Stimulated activated CD8-positive, alpha-beta memory T cell treated with anti-CD3 and anti-CD28 coated beads, Interleukin-7, amount 100 ng/mL, for 4 hours (primary cell): ENCODE results near the gene RIPOR1.

ENCODE experiments used
- DNase-seq, 2 donors: peaks; one replicate each; pipeline ENCODE4 v3.0.0-alpha.2; 2020; ENCODE audit warnings: low read depth in 2 of 2

The RIPOR1 gene

DNA sequence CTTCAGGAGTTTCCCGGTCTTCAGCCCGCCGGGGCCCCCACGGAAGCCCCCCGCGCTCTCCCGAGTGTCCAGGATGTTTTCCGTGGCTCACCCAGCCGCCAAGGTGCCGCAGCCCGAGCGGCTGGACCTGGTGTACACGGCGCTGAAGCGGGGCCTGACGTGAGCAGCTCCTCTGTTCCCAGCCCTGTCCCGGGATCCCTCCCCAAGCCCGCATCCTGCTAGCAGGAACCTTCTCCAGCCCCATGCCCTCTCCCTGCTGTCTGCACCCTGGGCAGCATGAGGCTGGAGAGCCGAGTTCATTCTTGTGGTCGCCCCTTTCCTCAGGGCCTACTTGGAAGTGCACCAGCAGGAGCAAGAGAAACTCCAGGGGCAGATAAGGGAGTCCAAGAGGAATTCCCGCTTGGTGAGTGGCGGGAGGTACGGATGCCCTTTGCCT, 10.1 kb downstream of the RIPOR1 start:
- no peak for DNase-seq

DNA sequence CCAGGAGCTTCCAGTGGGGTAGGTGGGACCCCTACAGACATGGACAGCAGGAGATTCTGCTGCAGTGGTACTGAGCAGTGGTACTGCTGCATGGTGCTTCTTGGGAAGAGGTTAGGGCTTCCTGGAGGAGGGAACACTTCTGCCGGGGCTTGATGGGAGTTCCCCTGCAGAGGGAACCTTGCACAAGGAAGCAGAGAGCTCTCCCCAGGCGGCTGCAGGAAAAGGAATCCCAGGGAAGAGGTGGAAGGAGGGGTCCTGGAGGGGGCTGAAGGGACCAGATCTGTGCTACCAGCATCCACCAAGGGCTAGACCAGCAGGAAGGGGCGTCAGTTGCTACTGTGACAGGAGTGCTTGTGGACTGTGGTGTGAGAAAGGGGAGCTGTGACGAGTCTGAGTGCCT, 10.6 kb downstream of the RIPOR1 start:
- DNase-seq = no peak

DNA sequence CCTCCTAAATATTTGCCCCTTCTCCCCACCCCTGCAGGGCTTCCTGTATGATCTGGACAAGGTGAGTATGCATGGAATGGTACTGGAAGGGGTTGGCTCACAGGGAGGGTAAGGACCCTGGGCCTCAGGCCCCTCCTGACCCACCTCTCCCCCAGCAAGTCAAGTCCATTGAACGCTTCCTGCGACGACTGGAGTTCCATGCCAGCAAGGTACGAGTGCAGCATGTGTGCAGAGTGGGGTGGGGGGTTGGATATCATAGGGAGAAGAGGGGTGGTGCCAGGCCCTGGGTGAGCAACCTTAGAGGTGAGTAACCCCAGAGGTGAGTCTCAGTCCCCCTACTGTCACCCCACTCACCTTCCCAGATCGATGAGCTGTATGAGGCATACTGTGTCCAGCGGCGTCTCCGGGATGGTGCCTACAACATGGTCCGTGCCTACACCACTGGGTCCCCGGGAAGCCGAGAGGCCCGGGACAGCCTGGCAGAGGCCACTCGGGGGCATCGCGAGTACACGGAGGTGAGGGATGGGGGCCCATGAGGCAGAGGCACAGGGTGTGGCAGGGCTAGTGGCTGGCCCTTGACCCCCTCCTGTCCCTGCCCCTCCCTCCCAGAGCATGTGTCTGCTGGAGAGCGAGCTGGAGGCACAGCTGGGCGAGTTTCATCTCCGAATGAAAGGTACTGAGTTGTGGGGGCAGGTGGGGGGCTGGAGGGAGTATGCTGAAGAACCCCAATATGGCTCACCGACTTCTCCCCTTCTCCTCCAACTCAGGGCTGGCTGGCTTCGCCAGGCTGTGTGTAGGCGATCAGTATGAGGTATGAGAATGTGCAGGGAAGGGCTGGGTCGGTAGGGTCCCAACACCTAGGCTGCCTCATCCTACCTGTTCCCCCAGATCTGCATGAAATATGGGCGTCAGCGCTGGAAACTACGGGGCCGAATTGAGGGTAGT, 11.3 kb downstream of the RIPOR1 start:
- no peak for DNase-seq

DNA sequence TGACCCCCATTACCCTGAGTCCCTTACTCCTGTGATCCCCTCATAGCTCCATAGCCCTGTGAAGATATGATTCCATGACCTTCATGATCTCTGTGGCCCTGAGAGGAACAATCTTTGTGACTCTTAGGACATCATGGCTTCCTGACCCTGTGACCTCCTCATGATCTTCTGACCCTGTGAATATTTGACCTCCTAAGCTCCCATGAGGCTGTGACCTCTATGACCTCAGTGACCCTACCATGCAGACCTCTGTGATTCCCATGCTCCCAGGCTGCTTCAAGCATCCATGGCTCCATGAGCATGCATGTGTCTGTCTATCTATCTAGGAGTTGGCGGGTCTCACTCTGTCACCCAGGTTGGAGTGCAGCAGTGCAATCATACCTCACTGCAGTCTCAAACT, 12.1 kb downstream of the RIPOR1 start:
- no peak for DNase-seq

DNA sequence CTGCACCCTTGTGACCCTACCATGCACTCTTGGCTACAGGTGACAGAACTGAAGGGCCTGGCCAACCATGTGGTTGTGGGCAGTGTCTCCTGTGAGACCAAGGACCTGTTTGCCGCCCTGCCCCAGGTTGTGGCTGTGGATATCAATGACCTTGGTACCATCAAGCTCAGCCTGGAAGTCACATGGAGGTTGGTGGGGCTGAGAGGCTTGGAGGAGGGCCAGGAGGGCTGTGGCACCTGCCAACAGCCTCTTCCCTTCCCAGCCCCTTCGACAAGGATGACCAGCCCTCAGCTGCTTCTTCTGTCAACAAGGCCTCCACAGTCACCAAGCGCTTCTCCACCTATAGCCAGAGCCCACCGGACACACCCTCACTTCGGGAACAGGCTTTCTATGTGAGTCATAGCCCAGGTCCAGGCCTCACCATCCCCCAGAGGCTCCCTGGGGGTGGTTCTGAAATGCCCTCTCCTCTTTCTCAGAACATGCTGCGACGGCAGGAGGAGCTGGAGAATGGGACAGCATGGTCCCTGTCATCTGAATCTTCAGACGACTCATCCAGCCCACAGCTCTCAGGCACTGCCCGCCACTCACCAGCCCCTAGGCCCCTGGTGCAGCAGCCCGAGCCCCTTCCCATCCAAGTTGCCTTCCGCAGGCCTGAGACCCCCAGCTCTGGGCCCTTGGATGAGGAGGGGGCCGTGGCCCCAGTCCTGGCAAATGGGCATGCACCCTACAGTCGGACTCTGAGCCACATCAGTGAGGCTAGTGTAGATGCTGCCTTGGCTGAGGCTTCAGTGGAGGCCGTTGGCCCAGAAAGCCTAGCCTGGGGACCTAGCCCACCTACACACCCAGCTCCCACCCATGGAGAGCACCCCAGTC, 13.0 kb downstream of the RIPOR1 start:
- DNase-seq = no peak

DNA sequence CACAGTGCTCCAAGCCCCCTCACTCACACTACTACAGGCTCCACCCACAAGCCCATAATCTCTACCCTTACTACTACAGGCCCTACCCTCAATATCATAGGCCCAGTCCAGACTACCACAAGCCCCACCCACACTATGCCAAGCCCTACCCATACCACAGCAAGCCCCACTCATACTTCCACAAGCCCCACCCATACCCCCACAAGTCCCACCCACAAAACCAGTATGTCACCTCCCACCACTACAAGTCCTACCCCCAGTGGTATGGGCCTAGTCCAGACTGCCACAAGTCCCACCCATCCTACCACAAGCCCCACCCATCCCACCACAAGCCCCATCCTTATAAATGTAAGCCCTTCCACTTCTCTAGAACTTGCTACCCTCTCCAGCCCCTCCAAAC, 13.8 kb downstream of the RIPOR1 start:
- peak; percentile 53 to 64 for DNase-seq

DNA sequence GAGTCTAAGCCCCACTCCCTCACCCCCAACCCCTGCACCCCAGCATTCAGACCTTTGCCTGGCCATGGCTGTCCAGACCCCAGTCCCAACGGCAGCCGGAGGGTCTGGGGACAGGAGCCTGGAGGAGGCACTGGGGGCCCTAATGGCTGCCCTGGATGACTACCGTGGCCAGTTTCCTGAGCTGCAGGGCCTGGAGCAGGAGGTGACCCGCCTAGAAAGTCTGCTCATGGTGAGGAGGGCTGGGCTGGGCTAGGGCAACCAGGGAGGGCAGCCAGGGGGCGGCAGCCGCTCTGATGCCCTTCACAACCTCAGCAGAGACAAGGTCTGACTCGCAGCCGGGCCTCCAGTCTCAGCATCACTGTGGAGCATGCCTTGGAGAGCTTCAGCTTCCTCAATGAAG, 14.4 kb downstream of the RIPOR1 start:
- no peak for DNase-seq

DNA sequence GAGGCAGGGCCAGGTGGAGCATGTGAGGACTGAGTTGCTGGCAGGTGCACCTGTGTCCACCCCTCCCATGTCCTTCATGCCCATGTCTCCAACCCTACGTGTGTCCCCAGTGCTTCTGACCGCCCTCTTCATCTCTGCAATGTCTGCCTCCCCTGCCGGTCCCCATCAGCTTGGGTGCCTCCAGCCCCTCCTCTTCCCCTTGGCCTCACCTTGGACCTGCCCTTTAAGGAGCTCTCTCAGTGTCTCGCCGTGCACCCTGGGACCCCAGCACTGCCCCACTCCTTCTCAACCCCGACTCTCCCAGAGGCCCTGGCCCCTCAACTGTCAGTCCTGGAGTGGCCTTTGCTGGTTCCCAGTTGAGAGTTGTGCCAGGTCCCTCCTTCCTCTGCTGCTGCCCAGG, 15.0 kb downstream of the RIPOR1 start:
- no peak for DNase-seq

DNA sequence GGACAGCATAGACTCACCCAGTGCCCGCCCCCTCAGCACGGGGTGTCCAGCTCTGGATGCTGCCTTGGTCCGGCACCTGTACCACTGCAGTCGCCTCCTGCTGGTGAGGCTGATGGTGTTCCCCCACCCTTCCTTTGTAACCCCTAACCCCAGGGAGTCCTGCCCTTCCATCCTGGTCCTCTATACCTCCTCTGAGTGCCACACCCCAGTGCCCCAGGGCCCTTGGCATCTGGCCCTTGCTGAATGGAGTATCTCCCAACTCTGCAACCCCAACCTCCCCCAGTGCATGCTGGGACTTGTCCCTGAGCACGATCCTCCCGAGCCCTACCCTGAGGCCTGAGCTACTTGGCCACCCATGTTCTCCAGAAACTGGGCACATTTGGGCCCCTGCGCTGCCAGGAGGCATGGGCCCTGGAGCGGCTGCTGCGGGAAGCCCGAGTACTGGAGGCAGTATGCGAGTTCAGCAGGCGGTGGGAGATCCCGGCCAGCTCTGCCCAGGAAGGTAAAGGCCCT, 15.8 kb downstream of the RIPOR1 start:
- no peak for DNase-seq

DNA sequence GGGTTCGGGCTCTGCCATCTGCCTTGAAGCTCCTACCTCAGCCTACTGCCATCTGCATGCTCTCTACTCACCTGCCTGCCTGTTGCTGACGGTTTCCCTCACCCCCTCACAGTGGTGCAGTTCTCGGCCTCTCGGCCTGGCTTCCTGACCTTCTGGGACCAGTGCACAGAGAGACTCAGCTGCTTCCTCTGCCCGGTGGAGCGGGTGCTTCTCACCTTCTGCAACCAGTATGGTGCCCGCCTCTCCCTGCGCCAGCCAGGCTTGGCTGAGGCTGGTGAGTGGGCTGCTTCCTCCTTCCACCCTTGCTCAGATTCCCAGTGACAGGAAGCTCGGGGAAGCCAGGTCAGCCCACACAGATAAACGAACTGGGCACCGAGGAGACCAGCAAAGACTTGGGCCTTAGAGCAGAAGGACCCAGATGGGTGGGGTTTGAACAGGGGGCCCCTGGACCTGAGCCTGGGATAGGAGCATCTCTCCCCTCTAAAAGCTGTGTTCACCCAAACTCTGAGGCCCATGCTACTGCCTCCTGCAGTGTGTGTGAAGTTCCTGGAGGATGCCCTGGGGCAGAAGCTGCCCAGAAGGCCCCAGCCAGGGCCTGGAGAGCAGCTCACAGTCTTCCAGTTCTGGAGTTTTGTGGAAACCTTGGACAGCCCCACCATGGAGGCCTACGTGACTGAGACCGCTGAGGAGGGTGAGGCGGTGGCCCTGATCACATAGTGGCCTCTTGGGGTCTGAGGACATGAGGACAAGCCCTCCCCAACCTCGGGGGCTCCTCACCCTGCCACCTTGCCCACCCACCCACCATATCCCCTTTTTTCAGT, 16.4 kb downstream of the RIPOR1 start:
- DNase-seq = no peak

DNA sequence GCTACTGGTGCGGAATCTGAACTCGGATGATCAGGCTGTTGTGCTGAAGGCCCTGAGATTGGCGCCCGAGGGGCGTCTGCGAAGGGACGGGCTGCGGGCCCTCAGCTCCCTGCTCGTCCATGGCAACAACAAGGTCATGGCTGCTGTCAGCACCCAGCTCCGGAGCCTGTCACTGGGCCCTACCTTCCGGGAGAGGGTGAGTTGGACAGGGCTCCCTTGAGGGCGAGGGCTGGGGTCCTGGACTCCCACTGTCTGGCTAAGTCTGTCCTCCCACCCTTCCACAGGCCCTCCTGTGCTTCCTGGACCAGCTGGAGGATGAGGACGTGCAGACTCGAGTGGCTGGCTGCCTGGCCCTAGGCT, 17.0 kb downstream of the RIPOR1 start:
- no peak for DNase-seq

DNA sequence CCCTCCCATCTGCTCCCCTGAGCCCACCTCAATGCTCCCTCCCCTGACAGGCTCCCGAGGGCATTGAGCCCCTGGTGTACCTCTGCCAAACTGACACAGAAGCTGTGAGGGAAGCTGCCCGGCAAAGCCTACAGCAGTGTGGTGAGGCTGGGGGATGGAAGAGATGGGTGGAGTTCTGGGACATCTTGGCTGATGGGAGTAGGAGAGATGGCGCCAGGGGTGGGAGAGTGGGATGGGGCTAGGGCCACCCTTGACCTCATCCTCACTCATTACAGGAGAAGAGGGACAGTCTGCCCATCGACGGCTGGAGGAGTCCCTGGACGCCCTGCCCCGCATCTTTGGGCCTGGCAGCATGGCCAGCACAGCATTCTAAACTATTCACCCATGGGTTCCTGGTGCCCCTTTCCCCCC, 17.5 kb downstream of the RIPOR1 start:
- DNase-seq = no peak

DNA sequence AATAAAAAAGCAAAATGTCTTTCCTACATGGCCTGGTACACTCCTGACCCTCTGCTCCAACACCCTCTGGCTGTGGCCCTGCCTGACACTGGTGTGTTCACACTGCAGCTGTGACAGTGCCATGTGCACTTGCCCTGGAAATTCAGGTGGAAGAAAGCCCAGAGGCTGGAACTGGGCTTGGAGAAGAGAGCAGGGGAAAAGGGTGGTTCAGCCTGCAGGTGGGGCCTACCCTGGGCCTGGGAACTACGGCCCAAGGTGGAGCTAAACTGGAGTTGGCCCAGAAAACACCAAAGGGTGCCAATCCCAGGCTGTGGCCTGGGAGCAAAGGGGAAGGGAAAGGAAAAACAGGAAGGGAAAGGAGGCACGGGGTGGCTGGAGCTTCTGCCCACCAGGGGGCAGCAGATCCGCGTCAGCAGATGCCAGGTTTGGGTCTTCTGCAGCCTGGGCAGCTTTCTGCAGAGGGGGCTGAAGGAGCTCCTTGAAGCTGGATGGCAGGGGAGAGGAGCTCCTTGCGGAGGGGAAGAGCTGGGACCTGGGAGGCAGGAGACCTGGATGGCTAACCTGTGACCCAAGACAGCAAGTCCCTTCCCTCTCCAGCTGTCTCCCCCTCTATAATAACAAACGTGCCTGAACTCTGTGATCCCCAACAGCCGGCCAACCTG, 18.3 kb downstream of the RIPOR1 start:
- peak in 1 of 2 donors; percentile 59 for DNase-seq

DNA sequence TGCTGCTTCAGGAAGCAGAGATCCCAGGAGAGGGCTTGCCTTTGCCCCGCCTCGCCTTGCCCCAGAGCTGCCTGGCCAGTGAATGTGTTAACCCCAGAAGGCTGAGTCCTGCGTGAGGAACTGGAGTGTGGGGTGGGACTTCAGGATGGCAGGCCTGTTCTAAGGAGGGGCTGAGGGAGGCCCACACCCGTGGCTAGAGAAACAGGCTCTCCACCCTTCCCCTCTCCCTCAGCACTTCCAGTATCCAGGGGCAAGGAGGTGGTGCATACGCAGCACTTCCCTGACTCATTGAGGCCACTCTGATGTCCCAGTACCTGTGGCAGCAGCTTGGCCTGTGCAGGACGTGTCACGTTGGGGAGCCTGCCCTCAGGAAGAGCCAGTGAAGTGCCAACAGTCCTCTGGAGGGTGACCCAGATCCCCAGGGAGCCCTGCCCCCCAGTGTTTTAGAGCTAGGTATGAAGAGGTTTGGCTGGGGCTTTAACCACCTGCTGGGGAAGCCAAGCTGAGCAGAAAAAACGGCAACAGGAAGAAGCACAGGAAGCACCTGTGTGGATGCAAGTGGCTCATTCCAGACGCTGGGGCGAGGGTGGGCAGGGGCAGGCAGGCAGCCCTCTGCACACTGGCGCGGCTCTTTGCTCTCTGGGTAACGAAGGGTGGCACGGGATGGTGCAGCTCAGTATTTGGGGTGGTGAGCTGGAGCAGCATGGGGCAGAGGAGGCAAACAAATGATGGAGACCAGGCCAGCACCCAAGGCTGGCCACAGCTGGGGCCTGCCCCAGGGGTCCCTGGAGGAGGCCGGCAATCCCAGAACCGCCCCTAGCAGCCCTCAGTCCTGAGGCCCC, 19.0 kb downstream of the RIPOR1 start:
- no peak for DNase-seq

DNA sequence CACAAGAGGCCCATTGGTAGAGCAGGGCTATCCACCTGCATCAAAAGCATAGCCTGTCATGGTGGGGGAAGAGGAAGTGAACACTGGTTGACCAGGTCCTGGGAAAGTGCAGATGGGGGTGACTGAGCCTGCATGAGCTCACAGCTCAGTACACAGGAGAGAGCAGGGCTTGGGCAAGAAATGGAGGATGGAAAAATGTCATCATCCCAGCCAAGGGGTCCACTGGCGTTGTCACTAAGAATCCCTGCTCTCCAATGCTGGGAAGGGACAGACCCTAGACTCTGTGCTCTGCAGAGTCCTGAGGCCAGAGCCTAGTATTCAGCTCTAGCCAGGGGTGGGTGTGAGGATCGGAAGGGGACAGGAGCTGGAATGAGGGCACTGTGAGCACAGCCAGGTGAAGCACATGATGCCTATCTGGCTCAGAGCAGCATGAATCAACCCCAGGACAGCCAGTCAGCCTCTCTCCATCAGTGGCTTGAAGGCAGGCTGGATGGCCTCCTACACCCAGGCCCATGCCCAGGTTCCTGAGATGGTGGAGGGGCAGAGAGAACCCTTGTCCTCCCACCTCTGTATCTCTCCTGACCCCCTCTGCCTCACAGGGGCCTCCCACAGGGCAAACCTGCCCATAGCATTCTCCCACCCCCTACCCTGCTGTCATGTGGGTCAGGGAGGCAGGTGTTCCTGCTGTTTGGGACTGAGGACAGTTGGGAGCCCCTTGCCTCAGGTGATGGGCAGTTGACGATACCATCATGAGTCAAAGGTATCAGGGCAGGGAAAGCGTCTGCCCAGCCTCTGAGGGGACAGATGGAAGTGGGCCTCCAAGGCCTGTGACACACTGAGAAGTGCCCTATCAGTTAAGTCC, 19.9 kb downstream of the RIPOR1 start:
- no peak for DNase-seq

DNA sequence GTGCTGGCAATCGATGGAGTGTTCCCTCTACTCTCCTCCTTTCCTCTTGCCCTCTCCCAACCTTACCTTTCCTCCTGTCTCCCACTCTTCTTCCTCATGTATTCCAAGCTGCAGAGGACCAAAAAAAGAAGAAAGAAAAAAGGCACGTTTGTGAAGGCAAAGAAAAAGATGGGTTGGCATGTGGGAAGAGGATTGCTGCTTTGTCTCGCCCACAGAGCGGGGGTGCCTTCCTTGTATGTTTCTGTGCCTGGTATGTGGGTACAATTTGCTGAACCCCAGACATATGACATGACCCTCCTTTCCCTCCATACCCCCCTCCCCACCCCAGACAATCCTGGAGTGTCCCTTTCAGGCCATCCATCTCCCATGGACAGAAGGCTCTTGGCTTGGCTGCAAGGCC, 20.6 kb downstream of the RIPOR1 start:
- no peak for DNase-seq

DNA sequence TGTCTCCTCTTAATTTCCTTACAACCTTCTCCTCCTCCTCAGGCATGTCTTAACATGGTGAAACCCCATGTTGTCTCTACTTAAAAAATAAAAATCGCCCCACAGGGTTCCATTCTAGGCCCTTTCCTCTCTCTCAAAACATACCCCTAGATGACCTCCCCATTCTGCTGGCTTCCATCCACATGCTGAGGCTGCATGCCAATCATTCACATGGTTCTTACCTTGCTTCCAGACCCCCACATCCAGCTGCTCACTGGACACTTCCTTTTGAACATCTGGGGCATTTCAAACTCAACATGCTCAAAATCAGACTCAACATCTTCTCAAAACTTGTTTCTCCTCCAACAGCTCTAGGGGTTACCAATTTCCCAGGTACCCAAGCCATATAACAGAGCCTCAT, 21.3 kb downstream of the RIPOR1 start:
- no peak for DNase-seq

DNA sequence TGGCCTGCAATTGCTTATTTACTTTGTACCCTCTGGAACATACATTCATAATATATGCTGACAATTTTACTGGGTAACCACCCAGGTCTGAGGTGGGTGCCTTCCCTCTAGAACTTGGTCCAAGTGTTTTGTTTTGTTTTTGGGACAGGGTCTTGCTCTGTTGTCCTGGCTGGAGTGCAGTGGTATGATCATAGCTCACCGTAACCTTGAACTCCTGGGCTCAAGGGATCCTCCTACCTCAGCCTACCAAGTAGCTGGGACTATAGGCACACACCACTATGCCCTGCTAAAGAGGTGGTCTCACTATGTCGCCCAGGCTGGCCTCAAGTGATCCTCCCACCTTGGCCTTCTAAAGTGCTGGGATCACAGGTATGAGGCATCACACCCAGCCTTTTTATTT, 22.5 kb downstream of the RIPOR1 start:
- DNase-seq = no peak

DNA sequence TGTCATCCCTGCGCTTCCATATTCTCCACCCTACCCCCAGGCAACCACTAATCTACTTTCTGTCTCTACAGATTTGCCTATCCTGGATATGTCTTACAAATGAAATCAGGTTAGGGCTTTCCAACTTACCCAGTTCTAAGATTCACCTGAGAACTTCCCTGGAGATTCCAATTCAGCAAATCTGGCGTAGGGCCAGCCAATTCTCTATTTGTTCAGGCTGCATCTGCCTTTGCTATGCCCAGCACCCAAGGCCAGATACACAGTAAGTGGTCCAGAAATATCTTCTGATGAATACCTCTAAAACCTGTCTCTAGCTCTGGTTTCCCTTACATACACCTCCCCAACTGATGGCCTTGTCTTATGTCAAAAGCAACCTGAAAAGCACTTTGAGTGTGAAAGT, 23.3 kb downstream of the RIPOR1 start:
- DNase-seq = no peak
